ENCODE data around the gene PCNT. TPM values are rescaled to one million over a fixed set of nuclear protein-coding genes. Genes with fewer than 3 reads are reported as not detected.
A peak's percentile ranks its signal among the peaks of the same experiment; 100 is the strongest.

Gene PCNT
- total and polyA plus RNA-seq, 2 of the 8 experiments (the other 6 are each of a cell fraction or from before 2014, with no cell fraction given): 9.9 to 45.1 TPM

GRCh38 chr21:46325073-46325912 is 1.3 kb downstream of the PCNT start:
- H2BK120ac ChIP-seq (replicated peaks; ENCODE audit: low read depth, low read length): no peak overlapping the region
- H3K4me3 ChIP-seq (ENCODE audit: extremely low read depth in 1 of 4, insufficient read depth in 2 of 4, low read depth in 3 of 4, low read length in 4 of 4): peak overlapping the region; percentile 77 to 95 (median 86)
- H2AK5ac ChIP-seq (ENCODE audit: low read depth, low read length): no peak overlapping the region
- H3K23me2 ChIP-seq (ENCODE audit: low read depth, low read length): peaks cover 14% of the 10 kb centered on the region
- no peak overlapping the region; the same call in 1 of the 2 replicates for H2AFZ ChIP-seq (ENCODE audit: low read length)
- peaks cover 2 to 21% (median 13%) of the 10 kb centered on the region in 4 experiments; a peak in 6 of 8 replicates for H3K36me3 ChIP-seq (ENCODE audit: control insufficient read depth in 2 of 4, insufficient read depth in 4 of 4, low read length in 3 of 4)
- H2BK5ac ChIP-seq (ENCODE audit: low read depth, low read length): peak overlapping the region; percentile 1; the same call in 1 of the 2 replicates
- CTCF ChIA-PET (ENCODE audit: partially characterized antibody): interaction anchor here (0.8 to 1.7 kb wide), 13 partner anchors 8 to 94 kb away, joined by 3 to 6 read pairs (median 3); partner anchors contain the start of gene MCM3AP
- H3K23ac ChIP-seq (ENCODE audit: insufficient read length): no peak overlapping the region
- H3K14ac ChIP-seq (ENCODE audit: insufficient read length): no peak overlapping the region
- peak overlapping the region; percentile 12 for H3K56ac ChIP-seq (replicated peaks; ENCODE audit: insufficient read length, low read depth, low read length)
- peak overlapping the region; percentile 63 to 97 for H3K4me2 ChIP-seq (ENCODE audit: insufficient read depth in 1 of 2, low read depth in 2 of 2, low read length in 2 of 2)
- peak overlapping the region; percentile 29 for H4K91ac ChIP-seq (replicated peaks; ENCODE audit: insufficient read length, low read length)
- peaks cover 0 to 9% (median 4%) of the 10 kb centered on the region in 4 experiments; a peak in 6 of 7 replicates for H3K4me1 ChIP-seq (replicated peaks in 1 of 4; ENCODE audit: control insufficient read depth in 3 of 4, insufficient read depth in 4 of 4, low read length in 3 of 4)
- H3K27ac ChIP-seq (ENCODE audit: low read depth, low read length): peak overlapping the region; percentile 29; the same call in 1 of the 2 replicates
- 0 out of 2 replicates have a peak overlapping the region, but pooled peaks have one; percentile 30 for H2BK12ac ChIP-seq (ENCODE audit: low read depth, low read length)
- peaks cover 17% of the 10 kb centered on the region for H3K79me1 ChIP-seq (ENCODE audit: low read depth, low read length)
- WGBS, 2 experiments (ENCODE audit: extremely low coverage in 1 of 2, insufficient coverage in 1 of 2, insufficient read length in 1 of 2, insufficient replicate concordance in 2 of 2, low coverage in 1 of 2, low lambda C conversion rate in 2 of 2, missing lambda C conversion rate in 1 of 2): 15% methylated on average over 31 of the region's 43 CpGs; no CpG with 5 or more reads in 1 of the 2 experiments
- H3K4ac ChIP-seq (replicated peaks; ENCODE audit: insufficient read length, low read depth, low read length): peak overlapping the region; percentile 72
- no peaks in the 10 kb centered on the region for H3K27me3 ChIP-seq (replicated peaks in 1 of 4; ENCODE audit: control insufficient read depth in 3 of 4, extremely low read depth in 1 of 4, insufficient read depth in 3 of 4, low read length in 3 of 4)
- DNase-seq (ENCODE audit: low read depth in 1 of 2, low spot score in 2 of 2) (peak; percentile 31 to 70), FAIRE-seq (no peak)
- H3K9ac ChIP-seq (replicated peaks in 1 of 4; ENCODE audit: extremely low read depth in 1 of 4, low read depth in 3 of 4, low read length in 3 of 4): peak overlapping the region; percentile 44 to 78 (median 70); a peak in 6 of 7 replicates
- H4K8ac ChIP-seq (ENCODE audit: extremely low read depth, insufficient read depth, low read length): peak overlapping the region; percentile 73; the same call in 1 of the 2 replicates
- no peak overlapping the region for H2BK15ac ChIP-seq (ENCODE audit: low read length)
- peak overlapping the region; percentile 29 for H4K5ac ChIP-seq (ENCODE audit: insufficient read length, low read depth, low read length)
- POLR2A ChIA-PET (ENCODE audit: partially characterized antibody): interaction anchor here (0.8 to 1.8 kb wide), 7 partner anchors 16 to 132 kb away, joined by 3 to 5 read pairs (median 5); partner anchors contain the start of genes LSS, MCM3AP and YBEY
- peaks cover 3 to 18% of the 10 kb centered on the region in 2 experiments for H4K20me1 ChIP-seq (replicated peaks in 1 of 2; ENCODE audit: control insufficient read depth in 1 of 2, insufficient read depth in 2 of 2, low read length in 2 of 2)
- H3K18ac ChIP-seq (ENCODE audit: extremely low read depth, low read length): peak overlapping the region; percentile 51; the same call in 1 of the 2 replicates
- no peaks in the 10 kb centered on the region for H3K9me3 ChIP-seq (ENCODE audit: insufficient read depth in 2 of 2, low read depth in 1 of 2, low read length in 1 of 2)
- H3K79me2 ChIP-seq (ENCODE audit: control insufficient read depth in 1 of 2, insufficient read depth in 2 of 2, low read length in 2 of 2): peaks cover 11 to 66% of the 10 kb centered on the region in 2 experiments
- H2BK20ac ChIP-seq (ENCODE audit: low read length): no peak overlapping the region
- TF ChIP-seq CREB1 (IDR thresholded peaks at IDR 0.05) (0 out of 2 replicates have a peak, but pooled peaks have one; percentile 45), SP1 (IDR thresholded peaks at IDR 0.05; ENCODE audit: low read depth, low read length) (0 out of 2 replicates have a peak, but pooled peaks have one; percentile 6), SP4 (IDR thresholded peaks at IDR 0.05; ENCODE audit: low read length) (no peak), POU5F1 (IDR thresholded peaks at IDR 0.05; ENCODE audit: low read depth, low read length) (no peak), RBBP5 (IDR thresholded peaks at IDR 0.05; ENCODE audit: borderline replicate concordance, low read depth, low read length) (peak; percentile 42; the same call in 1 of the 2 replicates), GABPA (IDR thresholded peaks at IDR 0.05; ENCODE audit: borderline replicate concordance, insufficient read depth, low read length) (no peak), TAF7 (optimal IDR thresholded peaks at IDR 0.05; ENCODE audit: borderline replicate concordance, low read depth, low read length) (peak; percentile 34), BACH1 (IDR thresholded peaks at IDR 0.05; ENCODE audit: low read length) (peak; percentile 76)
